ENCODE results near the gene BCLAF1.
"Not testable (repeated sequence)": the region's sequence is repeated elsewhere in the genome, so short reads cannot be mapped to it uniquely, and the experiment has no call there.

BCLAF1 gene

GRCh38 chr6:136319732-136320131 lies 30.1 kb upstream of the BCLAF1 start:
- Histone ChIP-seq H3K36me3 (replicated peaks) (no peaks in the 10 kb centered on the region), H3K4me3 (no peak overlapping the region), H3K27me3 (ENCODE audit: low read depth) (0 out of 2 replicates have a peak, but pooled peaks cover 4% of the 10 kb centered on the region), H3K4me1 (peaks cover 9% of the 10 kb centered on the region), H3K9me3 (no peaks in the 10 kb centered on the region)
- no peak for DNase-seq (ENCODE audit: low spot score in 2 of 2)
- in situ Hi-C loops (cut with MboI; ENCODE audit: low sequenced_read_pairs) = no loop called here

- no peaks in the 10 kb centered on the region for H3K9me3 ChIP-seq
- no peaks in the 10 kb centered on the region for H3K36me3 ChIP-seq (replicated peaks)
- in situ Hi-C loops (cut with MboI; ENCODE audit: low sequenced_read_pairs) = no loop called here
- H3K4me1 ChIP-seq = peaks cover 4% of the 10 kb centered on the region; the same call in 1 of the 2 replicates
- 0 out of 2 replicates have a peak, but pooled peaks cover 4% of the 10 kb centered on the region for H3K27me3 ChIP-seq (ENCODE audit: low read depth)
- no peak for DNase-seq (ENCODE audit: low spot score in 2 of 2)
- H3K4me3 ChIP-seq = no peak overlapping the region
These were observed 29.0 kb upstream of the BCLAF1 start for GRCh38 chr6:136318676-136319075.

GRCh38 chr6:136317971-136318370 lies 28.3 kb upstream of the BCLAF1 start:
- no peaks in the 10 kb centered on the region for H3K36me3 ChIP-seq (replicated peaks)
- no peak overlapping the region for H3K4me3 ChIP-seq
- 0 out of 2 replicates have a peak, but pooled peaks cover 4% of the 10 kb centered on the region for H3K27me3 ChIP-seq (ENCODE audit: low read depth)
- in situ Hi-C loops (cut with MboI; ENCODE audit: low sequenced_read_pairs) = no loop called here
- no peak for DNase-seq (ENCODE audit: low spot score in 2 of 2)
- H3K4me1 ChIP-seq = peaks cover under 1% of the 10 kb centered on the region; the same call in 1 of the 2 replicates
- H3K9me3 ChIP-seq = no peaks in the 10 kb centered on the region

- H3K9me3 ChIP-seq = no peaks in the 10 kb centered on the region
- 0 out of 2 replicates have a peak, but pooled peaks cover 4% of the 10 kb centered on the region for H3K27me3 ChIP-seq (ENCODE audit: low read depth)
- DNase-seq (ENCODE audit: low spot score in 2 of 2) = peak; percentile 63 to 71
- no peaks in the 10 kb centered on the region for H3K4me1 ChIP-seq
- H3K4me3 ChIP-seq = no peak overlapping the region
- in situ Hi-C loops (cut with MboI; ENCODE audit: low sequenced_read_pairs) = no loop called here
- no peaks in the 10 kb centered on the region for H3K36me3 ChIP-seq (replicated peaks)
These were observed 27.5 kb upstream of the BCLAF1 start for GRCh38 chr6:136317021-136317694.

- no peaks in the 10 kb centered on the region for H3K4me1 ChIP-seq
- H3K27me3 ChIP-seq (ENCODE audit: low read depth) = 0 out of 2 replicates have a peak, but pooled peaks cover 4% of the 10 kb centered on the region
- no peak overlapping the region for H3K4me3 ChIP-seq
- H3K36me3 ChIP-seq (replicated peaks) = no peaks in the 10 kb centered on the region
- in situ Hi-C loops (cut with MboI; ENCODE audit: low sequenced_read_pairs) = no loop called here
- H3K9me3 ChIP-seq = no peaks in the 10 kb centered on the region
- no peak for DNase-seq (ENCODE audit: low spot score in 2 of 2)
These were observed 25.9 kb upstream of the BCLAF1 start for GRCh38 chr6:136315594-136315993.

GRCh38 chr6:136312975-136313374 lies 23.3 kb upstream of the BCLAF1 start:
- in situ Hi-C loops (cut with MboI; ENCODE audit: low sequenced_read_pairs) = no loop called here
- 0 out of 2 replicates have a peak, but pooled peaks cover 4% of the 10 kb centered on the region for H3K27me3 ChIP-seq (ENCODE audit: low read depth)
- H3K9me3 ChIP-seq = no peaks in the 10 kb centered on the region
- no peak for DNase-seq (ENCODE audit: low spot score in 2 of 2)
- no peak overlapping the region for H3K4me3 ChIP-seq
- no peaks in the 10 kb centered on the region for H3K4me1 ChIP-seq
- no peaks in the 10 kb centered on the region for H3K36me3 ChIP-seq (replicated peaks)

GRCh38 chr6:136309729-136310311 lies 20.2 kb upstream of the BCLAF1 start:
- no peak for DNase-seq (ENCODE audit: low spot score in 2 of 2)
- H3K9me3 ChIP-seq = no peaks in the 10 kb centered on the region
- in situ Hi-C loops (cut with MboI; ENCODE audit: low sequenced_read_pairs) = no loop called here

GRCh38 chr6:136309171-136309570 lies 19.5 kb upstream of the BCLAF1 start:
- Histone ChIP-seq H3K27me3 (ENCODE audit: low read depth) (no peaks in the 10 kb centered on the region), H3K9me3 (no peaks in the 10 kb centered on the region), H3K36me3 (replicated peaks) (no peaks in the 10 kb centered on the region), H3K4me3 (no peak overlapping the region), H3K4me1 (no peaks in the 10 kb centered on the region)
- in situ Hi-C loops (cut with MboI; ENCODE audit: low sequenced_read_pairs) = no loop called here
- no peak for DNase-seq (ENCODE audit: low spot score in 2 of 2)

More at GRCh38 chr6:136309729-136310311, 20.2 kb upstream of the BCLAF1 start:
- Histone ChIP-seq H3K27me3 (ENCODE audit: low read depth) (0 out of 2 replicates have a peak, but pooled peaks cover under 1% of the 10 kb centered on the region), H3K36me3 (replicated peaks) (no peaks in the 10 kb centered on the region), H3K4me3 (no peak overlapping the region), H3K4me1 (no peaks in the 10 kb centered on the region)

- H3K4me3 ChIP-seq; in situ Hi-C loops (cut with MboI; ENCODE audit: low sequenced_read_pairs); DNase-seq (ENCODE audit: low spot score in 2 of 2); H3K9me3 ChIP-seq; H3K4me1 ChIP-seq; H3K27me3 ChIP-seq (ENCODE audit: low read depth); H3K36me3 ChIP-seq (replicated peaks): not testable (repeated sequence)
These were observed 18.8 kb upstream of the BCLAF1 start for GRCh38 chr6:136308469-136308868.

- Histone ChIP-seq H3K9me3 (no peaks in the 10 kb centered on the region), H3K27me3 (ENCODE audit: low read depth) (no peaks in the 10 kb centered on the region), H3K4me3 (no peak overlapping the region), H3K36me3 (replicated peaks) (no peaks in the 10 kb centered on the region), H3K4me1 (no peaks in the 10 kb centered on the region)
- in situ Hi-C loops (cut with MboI; ENCODE audit: low sequenced_read_pairs) = no loop called here
- DNase-seq (ENCODE audit: low spot score in 2 of 2) = no peak
These were observed 17.7 kb upstream of the BCLAF1 start for GRCh38 chr6:136307351-136307750.

GRCh38 chr6:136306466-136306865 lies 16.8 kb upstream of the BCLAF1 start:
- no peaks in the 10 kb centered on the region for H3K36me3 ChIP-seq (replicated peaks)
- DNase-seq (ENCODE audit: low spot score in 2 of 2) = no peak
- H3K4me1 ChIP-seq = no peaks in the 10 kb centered on the region
- in situ Hi-C loops (cut with MboI; ENCODE audit: low sequenced_read_pairs) = no loop called here
- no peaks in the 10 kb centered on the region for H3K27me3 ChIP-seq (ENCODE audit: low read depth)
- H3K9me3 ChIP-seq = no peaks in the 10 kb centered on the region
- no peak overlapping the region for H3K4me3 ChIP-seq

GRCh38 chr6:136304410-136304809 lies 14.8 kb upstream of the BCLAF1 start:
- no peak for DNase-seq (ENCODE audit: low spot score in 2 of 2)
- Histone ChIP-seq H3K4me1 (no peaks in the 10 kb centered on the region), H3K9me3 (no peaks in the 10 kb centered on the region), H3K27me3 (ENCODE audit: low read depth) (no peaks in the 10 kb centered on the region), H3K36me3 (replicated peaks) (no peaks in the 10 kb centered on the region), H3K4me3 (no peak overlapping the region)
- in situ Hi-C loops (cut with MboI; ENCODE audit: low sequenced_read_pairs) = no loop called here

GRCh38 chr6:136303516-136303915 lies 13.9 kb upstream of the BCLAF1 start:
- no peaks in the 10 kb centered on the region for H3K9me3 ChIP-seq
- in situ Hi-C loops (cut with MboI; ENCODE audit: low sequenced_read_pairs) = no loop called here
- no peaks in the 10 kb centered on the region for H3K4me1 ChIP-seq

GRCh38 chr6:136294621-136295020 lies 5.0 kb upstream of the BCLAF1 start:
- Histone ChIP-seq H3K4me3 (no peak overlapping the region), H3K27me3 (ENCODE audit: low read depth) (no peaks in the 10 kb centered on the region), H3K9me3 (no peaks in the 10 kb centered on the region), H3K36me3 (replicated peaks) (no peaks in the 10 kb centered on the region), H3K4me1 (peaks cover 12% of the 10 kb centered on the region)
- no peak for DNase-seq (ENCODE audit: low spot score in 2 of 2)
- in situ Hi-C loops (cut with MboI; ENCODE audit: low sequenced_read_pairs) = loop anchor here (25.0 kb wide), 1 partner anchor 493 kb away; the partner anchor contains the start of gene MAP3K5

More at GRCh38 chr6:136303516-136303915, 13.9 kb upstream of the BCLAF1 start:
- H3K4me3 ChIP-seq = no peak overlapping the region
- H3K27me3 ChIP-seq (ENCODE audit: low read depth) = no peaks in the 10 kb centered on the region
- H3K36me3 ChIP-seq (replicated peaks) = no peaks in the 10 kb centered on the region
- DNase-seq (ENCODE audit: low spot score in 2 of 2) = no peak
